ENCODE data around the gene RAB3IL1. TPM values are rescaled to one million over a fixed set of nuclear protein-coding genes. Genes with fewer than 3 reads are reported as not detected.

The RAB3IL1 gene
- total RNA-seq, 1 experiment from 2014 or later = 18.1 TPM

GRCh38 chr11:61948505-61948904, 31.1 kb upstream of the RAB3IL1 start:
- Histone ChIP-seq H3K4me2 (ENCODE audit: low read length) (no peak overlapping the region), H2AFZ (ENCODE audit: low read depth, low read length, poor library complexity, severe bottlenecking) (no peak overlapping the region), H3K36me3 (ENCODE audit: control insufficient read depth in 1 of 2, insufficient read depth in 2 of 2, low read length in 2 of 2) (no peaks in the 10 kb centered on the region), H3K9me3 (ENCODE audit: control insufficient read depth in 1 of 2, insufficient read depth in 1 of 2, low read depth in 1 of 2, low read length in 2 of 2) (no peaks in the 10 kb centered on the region), H3K27me3 (ENCODE audit: insufficient read depth, low read length) (no peaks in the 10 kb centered on the region), H3K4me1 (ENCODE audit: control insufficient read depth in 1 of 2, insufficient read depth in 2 of 2, low read length in 2 of 2) (peaks cover 4 to 13% of the 10 kb centered on the region in 2 experiments; a peak in 2 of 4 replicates), H3K4me3 (replicated peaks in 1 of 2; ENCODE audit: low read depth in 1 of 2, low read length in 2 of 2) (no peak overlapping the region), H3K79me2 (ENCODE audit: insufficient read depth, low read length) (no peaks in the 10 kb centered on the region), H4K20me1 (ENCODE audit: insufficient read depth) (no peaks in the 10 kb centered on the region), H3K9me2 (ENCODE audit: insufficient read depth) (no peaks in the 10 kb centered on the region), H3K9ac (ENCODE audit: low read length) (no peak overlapping the region), H3K27ac (ENCODE audit: low read depth, low read length) (no peak overlapping the region)
- ChIA-PET POLR2A (interaction anchor here (0.9 to 5.5 kb wide), 18 partner anchors 12 to 156 kb away, joined by 3 to 60 read pairs (median 6); partner anchors contain the start of genes FEN1, FTH1 and TMEM258), RAD21 (ENCODE audit: low non-redundant PET in 1 of 2, low total read pairs in 2 of 2, uncharacterized antibody in 2 of 2, unreplicated experiment in 2 of 2) (interaction anchor here (0.6 to 1.6 kb wide), 11 partner anchors 48 to 201 kb away, joined by 3 to 18 read pairs (median 7); no protein-coding TSS in a partner anchor), CTCF (interaction anchor here (0.6 to 6.4 kb wide), 16 partner anchors 9 to 201 kb away, joined by 4 to 162 read pairs (median 11); no protein-coding TSS in a partner anchor)
- intact Hi-C loops (cut with micrococcal nuclease) = loop anchor here (2.0 kb wide), 1 partner anchor 134 kb away; no protein-coding TSS in a partner anchor
- DNase-seq (ENCODE audit: low read depth, low spot score) (no peak), ATAC-seq (no peak)
- TF ChIP-seq RAD21 (IDR thresholded peaks at IDR 0.05; ENCODE audit: low read depth) (no peak), JUND (IDR thresholded peaks at IDR 0.05) (no peak), POLR2AphosphoS5 (IDR thresholded peaks at IDR 0.05; ENCODE audit: low read depth, low read length) (no peak), ATF3 (IDR thresholded peaks at IDR 0.05) (no peak), ZFX (IDR thresholded peaks at IDR 0.05) (no peak), ZNF274 (IDR thresholded peaks at IDR 0.05; ENCODE audit: low read depth, low read length) (no peak), SP1 (IDR thresholded peaks at IDR 0.05; ENCODE audit: low read depth) (no peak), YY1 (IDR thresholded peaks at IDR 0.05; ENCODE audit: extremely low read depth, insufficient replicate concordance, low read depth, low read length) (no peak), SRF (IDR thresholded peaks at IDR 0.05; ENCODE audit: low read depth) (no peak), CBX3 (IDR thresholded peaks at IDR 0.05; ENCODE audit: low read depth) (no peak), REST (IDR thresholded peaks at IDR 0.05; ENCODE audit: low read depth) (no peak), MAX (IDR thresholded peaks at IDR 0.05) (no peak), ZBTB33 (IDR thresholded peaks at IDR 0.05; ENCODE audit: extremely low read depth, insufficient replicate concordance, low read length) (no peak), CTCF (IDR thresholded peaks at IDR 0.05 in 2 of 3, conservative IDR thresholded peaks at IDR 0.05 in 1 of 3; ENCODE audit: borderline replicate concordance in 1 of 3, insufficient read depth in 1 of 3, low read depth in 2 of 3, low read length in 2 of 3) (no peak), EGR1 (IDR thresholded peaks at IDR 0.05; ENCODE audit: low read depth) (no peak), TCF7L2 (IDR thresholded peaks at IDR 0.05; ENCODE audit: borderline replicate concordance, extremely low read depth, insufficient read depth, insufficient read length) (no peak), FOSL1 (IDR thresholded peaks at IDR 0.05; ENCODE audit: low read depth) (no peak), SIN3A (IDR thresholded peaks at IDR 0.05; ENCODE audit: low read depth) (no peak), EZH2phosphoT487 (IDR thresholded peaks at IDR 0.05; ENCODE audit: borderline replicate concordance) (no peak)
- BruUV-seq (replicated peaks) = no TSS peak

Data from HCT116 (cell line).